Adipocyte (in vitro differentiated cells): ENCODE measurements around the gene OPRM1.
A peak's percentile ranks its signal among the peaks of the same experiment; 100 is the strongest.
"Not testable (repeated sequence)": the region's sequence is repeated elsewhere in the genome, so short reads cannot be mapped to it uniquely, and the experiment has no call there.

Experiments used
- DNase-seq: peaks from one replicate; pipeline ENCODE4 v3.0.0-alpha.2; 2015; ENCODE audit warnings: low read depth
- H3K27me3 ChIP-seq: replicated peaks from 2 replicates; pipeline ENCODE4 v1.7.0; 2013; ENCODE audit warnings: mild to moderate bottlenecking, low read length, moderate library complexity; ENCODE audit not compliant: control insufficient read depth, insufficient read depth
- H3K36me3 ChIP-seq: 2 replicates; pipeline ENCODE4 v1.7.0; 2013; ENCODE audit warnings: low read length, mild to moderate bottlenecking, moderate library complexity; ENCODE audit not compliant: control insufficient read depth, insufficient read depth, severe bottlenecking
- H3K4me1 ChIP-seq: 2 replicates; pipeline ENCODE4 v1.7.0; 2013; ENCODE audit warnings: mild to moderate bottlenecking, low read length, moderate library complexity; ENCODE audit not compliant: control insufficient read depth, insufficient read depth
- H3K4me3 ChIP-seq: 2 replicates; pipeline ENCODE4 v1.7.0; 2013; ENCODE audit warnings: mild to moderate bottlenecking, low read length, moderate library complexity
- H3K9ac ChIP-seq: 2 replicates; pipeline ENCODE4 v1.7.0; 2013; ENCODE audit warnings: mild to moderate bottlenecking, low read length, moderate library complexity
- H3K9me3 ChIP-seq: 2 replicates; pipeline ENCODE4 v1.7.0; 2013; ENCODE audit warnings: mild to moderate bottlenecking, low read length, moderate library complexity; ENCODE audit not compliant: control insufficient read depth

Gene OPRM1

DNA sequence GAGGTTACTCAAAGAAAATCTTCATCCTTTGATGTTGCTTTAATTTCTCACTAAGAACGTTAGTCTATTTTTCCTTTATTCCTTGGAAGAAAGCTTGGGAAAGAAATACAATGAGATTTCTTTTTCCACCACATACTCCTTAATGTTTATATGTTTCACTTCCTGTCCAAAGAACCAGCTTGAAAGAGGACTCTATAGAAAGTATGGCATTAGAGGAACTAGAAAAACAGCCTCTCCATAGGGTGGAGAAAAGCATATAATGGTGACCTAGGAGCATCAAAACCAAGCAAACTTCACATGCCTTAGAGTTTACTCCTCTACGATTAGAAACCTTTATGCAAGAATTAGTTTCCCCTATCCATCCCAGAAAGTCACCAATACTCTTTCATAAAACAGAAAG is 131.1 kb downstream of the OPRM1 start:
- Histone ChIP-seq H3K4me1 (peaks cover 4% of the 10 kb centered on the region), H3K9ac (no peak overlapping the region), H3K9me3 (no peaks in the 10 kb centered on the region), H3K4me3 (no peak overlapping the region), H3K36me3 (no peaks in the 10 kb centered on the region), H3K27me3 (no peaks in the 10 kb centered on the region)
- no peak for DNase-seq

DNA sequence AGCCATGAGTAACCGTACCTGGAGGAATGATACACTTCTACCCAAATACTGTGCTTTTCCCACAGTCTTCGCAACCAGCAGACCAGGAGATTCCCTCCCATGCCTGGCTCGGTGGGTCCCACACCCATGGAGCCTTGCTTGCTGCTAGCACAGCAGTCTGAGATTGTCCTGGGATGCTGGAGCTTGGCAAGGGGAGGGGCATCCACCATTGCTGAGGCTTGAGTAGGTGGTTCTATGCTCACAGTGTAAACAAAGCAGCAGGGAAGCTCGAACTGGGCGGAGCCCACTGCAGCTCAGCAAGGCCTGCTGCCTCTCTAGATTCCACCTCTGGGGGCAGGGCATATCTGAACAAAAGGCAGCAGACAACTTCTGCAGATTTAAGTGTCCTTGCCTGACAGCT is 133.4 kb downstream of the OPRM1 start:
- H3K9ac ChIP-seq, H3K4me3 ChIP-seq, DNase-seq, H3K36me3 ChIP-seq, H3K4me1 ChIP-seq, H3K9me3 ChIP-seq, H3K27me3 ChIP-seq: not testable (repeated sequence)

DNA sequence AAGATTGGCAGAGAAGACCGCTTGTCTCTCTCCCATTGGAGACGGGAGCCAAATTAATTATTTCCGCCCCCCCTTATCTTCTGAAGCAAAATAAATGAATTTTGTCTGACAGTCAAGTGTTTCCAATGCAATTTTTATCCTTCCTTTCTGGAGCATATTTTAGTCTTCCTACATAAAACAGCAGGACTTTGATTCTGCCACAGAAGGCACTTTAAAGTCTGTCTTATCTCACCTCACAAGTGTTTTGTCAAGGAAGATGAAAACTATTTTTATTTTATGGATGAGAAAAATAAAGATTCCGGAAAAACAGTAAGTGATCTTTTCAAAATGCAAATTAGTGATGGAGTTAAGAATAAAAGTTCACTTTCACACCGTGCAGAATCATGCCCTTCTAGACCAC is 140.4 kb downstream of the OPRM1 start:
- Histone ChIP-seq H3K36me3 (no peaks in the 10 kb centered on the region), H3K9me3 (no peaks in the 10 kb centered on the region), H3K27me3 (no peaks in the 10 kb centered on the region), H3K9ac (no peak overlapping the region), H3K4me1 (no peaks in the 10 kb centered on the region), H3K4me3 (no peak overlapping the region)
- DNase-seq = no peak

DNA sequence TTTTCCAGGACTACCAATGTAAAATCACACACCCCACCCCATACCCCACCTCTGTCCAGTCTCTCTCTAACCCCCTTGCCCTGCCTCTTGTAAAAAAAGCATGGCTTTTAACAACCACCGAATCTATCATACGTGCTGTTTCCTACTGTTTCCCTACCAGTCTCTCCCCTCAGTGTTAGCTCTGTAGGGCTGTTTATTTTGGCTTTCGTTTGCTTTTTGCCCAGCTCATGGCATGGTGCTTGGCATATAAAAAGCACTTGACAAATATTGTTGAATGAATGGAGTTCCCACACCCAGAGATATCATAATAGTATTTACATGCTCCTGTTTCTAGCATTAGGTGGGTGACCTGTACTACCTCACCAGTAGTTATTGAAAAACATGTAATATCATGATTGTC is 148.2 kb downstream of the OPRM1 start:
- Histone ChIP-seq H3K9me3 (no peaks in the 10 kb centered on the region), H3K9ac (no peak overlapping the region), H3K36me3 (no peaks in the 10 kb centered on the region), H3K27me3 (no peaks in the 10 kb centered on the region), H3K4me1 (no peaks in the 10 kb centered on the region), H3K4me3 (no peak overlapping the region)
- no peak for DNase-seq

DNA sequence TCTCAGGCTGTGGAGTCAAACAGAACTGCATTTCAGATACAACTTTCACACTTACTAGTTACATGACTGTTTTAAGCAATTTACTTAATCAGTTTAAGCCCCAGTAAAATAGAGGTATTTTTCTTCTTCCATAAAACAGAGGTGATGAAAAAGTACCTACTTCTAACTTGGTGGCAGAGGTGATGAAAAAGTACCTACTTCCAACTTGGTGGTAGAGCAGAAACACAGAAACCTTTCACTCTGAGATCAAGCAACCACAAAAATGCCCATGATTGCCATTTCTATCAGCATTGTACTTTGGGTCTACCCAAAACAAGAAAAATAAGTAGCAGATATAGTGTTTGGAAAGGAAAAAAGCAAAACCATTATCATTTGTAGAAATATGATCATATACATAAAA is 148.7 kb downstream of the OPRM1 start:
- no peak for DNase-seq

DNA sequence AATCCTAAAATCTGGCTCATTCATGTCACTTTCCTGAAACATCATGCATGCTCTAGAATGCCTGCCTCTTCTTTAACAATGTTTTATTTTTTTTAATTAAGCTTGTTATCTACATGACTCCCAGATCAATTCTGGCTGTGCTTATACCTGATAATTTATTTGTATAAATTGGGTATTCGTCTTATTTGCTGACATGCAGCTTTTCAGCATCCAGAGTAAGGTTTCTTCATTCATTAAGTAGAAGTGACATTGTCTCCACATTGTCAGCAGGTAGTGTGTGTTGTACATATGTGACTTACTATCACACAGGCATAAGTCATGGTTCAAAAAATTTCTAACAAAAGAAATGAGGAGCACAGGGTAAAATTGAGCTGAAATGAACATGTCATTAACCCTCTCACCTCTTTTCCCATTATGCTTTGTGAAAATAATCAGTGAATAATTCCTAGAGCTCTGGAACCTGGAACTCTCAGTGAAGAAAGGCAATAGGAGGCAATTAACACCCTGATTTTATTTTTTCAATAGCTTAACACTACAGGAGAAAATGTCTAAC is 157.4 kb downstream of the OPRM1 start:
- Histone ChIP-seq H3K4me1 (peaks cover 10% of the 10 kb centered on the region), H3K27me3 (no peaks in the 10 kb centered on the region), H3K9ac (no peak overlapping the region), H3K9me3 (no peaks in the 10 kb centered on the region), H3K36me3 (no peaks in the 10 kb centered on the region), H3K4me3 (no peak overlapping the region)
- DNase-seq = no peak

More for the DNA sequence above, 148.7 kb downstream of the OPRM1 start:
- Histone ChIP-seq H3K27me3 (no peaks in the 10 kb centered on the region), H3K4me1 (no peaks in the 10 kb centered on the region), H3K9ac (no peak overlapping the region), H3K36me3 (no peaks in the 10 kb centered on the region), H3K4me3 (no peak overlapping the region), H3K9me3 (no peaks in the 10 kb centered on the region)

DNA sequence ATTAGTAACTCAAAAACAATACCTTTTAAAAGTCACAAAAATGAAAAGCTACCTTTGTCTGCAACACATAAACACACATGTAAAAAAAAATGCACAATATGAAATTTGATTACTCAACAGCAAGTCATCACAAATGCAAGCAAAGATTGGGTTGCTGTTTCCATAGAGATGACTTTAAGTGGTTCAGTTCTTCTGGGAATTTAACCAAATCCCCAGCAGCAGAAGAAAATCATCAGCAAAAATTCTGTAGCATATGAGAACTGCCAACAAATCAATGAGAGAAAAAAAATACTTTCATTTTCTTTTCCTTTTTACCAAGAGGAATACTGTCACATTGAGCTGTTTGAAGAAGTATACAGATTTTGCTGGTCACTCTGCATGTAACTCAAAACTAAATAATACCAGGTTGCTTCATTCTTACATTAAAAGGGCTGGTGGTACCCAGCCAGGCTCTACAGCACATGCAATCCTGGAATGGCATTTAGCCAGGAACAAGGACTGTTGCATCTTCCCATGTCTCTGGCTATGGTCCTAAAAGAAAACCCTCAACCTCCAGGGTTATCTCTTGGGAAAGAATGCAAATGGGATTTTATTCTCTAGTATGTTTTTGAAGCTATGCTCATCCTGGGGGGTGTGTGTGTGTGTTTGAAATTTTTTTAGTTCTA is 158.3 kb downstream of the OPRM1 start:
- H3K27me3 ChIP-seq = no peaks in the 10 kb centered on the region
- no peaks in the 10 kb centered on the region for H3K9me3 ChIP-seq
- peak; percentile 84 for DNase-seq
- H3K36me3 ChIP-seq = no peaks in the 10 kb centered on the region
- H3K9ac ChIP-seq = no peak overlapping the region
- H3K4me3 ChIP-seq = peak overlapping the region; percentile 64
- H3K4me1 ChIP-seq = peaks cover 10% of the 10 kb centered on the region

DNA sequence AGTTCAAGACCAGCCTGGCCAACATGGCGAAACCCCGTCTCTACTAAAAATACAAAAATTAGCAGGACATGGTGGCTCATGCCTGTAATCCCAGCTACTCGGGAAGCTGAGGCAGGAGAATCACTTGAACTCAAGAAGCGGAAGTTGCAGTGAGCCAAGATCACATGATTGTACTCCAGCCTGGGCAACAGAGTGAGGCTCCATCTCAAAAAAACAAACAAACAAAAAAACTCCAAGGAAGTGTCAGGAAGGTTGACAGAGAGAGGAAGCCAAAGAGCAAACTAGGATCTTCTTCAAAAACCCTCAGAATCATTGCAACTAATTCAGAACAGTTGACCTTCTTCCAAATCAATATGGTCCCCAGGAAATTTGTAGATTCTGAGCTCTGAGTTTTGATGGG is 162.6 kb downstream of the OPRM1 start:
- not testable (repeated sequence) for H3K9me3 ChIP-seq, H3K9ac ChIP-seq, DNase-seq, H3K4me3 ChIP-seq, H3K36me3 ChIP-seq, H3K27me3 ChIP-seq
- peaks cover 10% of the 10 kb centered on the region for H3K4me1 ChIP-seq

DNA sequence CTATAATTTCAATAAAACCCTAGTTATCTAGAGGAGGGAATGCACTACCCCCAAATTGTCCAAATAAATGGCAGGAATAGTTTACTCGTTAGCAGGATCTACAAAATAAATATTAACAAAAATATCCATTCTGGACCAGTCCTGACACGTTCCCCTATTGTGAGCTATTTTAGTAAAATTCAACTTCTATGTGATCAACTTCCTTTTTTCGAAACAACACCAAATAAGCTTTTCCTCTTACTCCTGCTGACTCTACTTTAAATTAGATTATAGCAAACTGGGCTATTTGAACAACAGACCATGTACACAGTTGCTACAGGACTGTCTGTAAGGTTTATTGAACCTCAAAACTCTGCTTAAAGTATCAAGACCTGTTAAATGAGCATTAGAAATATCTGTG is 163.3 kb downstream of the OPRM1 start:
- Histone ChIP-seq H3K9ac (no peak overlapping the region), H3K4me1 (peaks cover 4% of the 10 kb centered on the region), H3K36me3 (no peaks in the 10 kb centered on the region), H3K9me3 (no peaks in the 10 kb centered on the region), H3K4me3 (no peak overlapping the region), H3K27me3 (no peaks in the 10 kb centered on the region)
- DNase-seq = no peak

DNA sequence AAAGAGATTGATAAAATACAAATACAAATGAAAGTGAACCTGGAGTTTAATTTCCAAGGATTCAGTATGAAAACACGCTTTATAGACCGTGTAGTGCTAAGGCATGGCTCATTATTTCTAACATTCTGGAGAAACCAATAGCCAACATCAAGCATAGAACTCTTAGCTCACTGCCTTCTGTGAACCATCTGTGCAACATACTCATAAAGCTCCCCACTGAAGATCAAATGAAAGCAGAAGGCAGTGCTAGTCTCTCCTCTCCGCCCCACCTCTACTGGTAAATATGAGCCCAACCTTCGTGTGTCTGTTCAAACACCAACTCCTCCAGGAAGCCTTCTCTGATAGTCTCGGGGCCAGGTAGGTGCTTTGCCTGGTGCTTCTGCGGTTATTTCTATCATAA is 163.9 kb downstream of the OPRM1 start:
- Histone ChIP-seq H3K36me3 (no peaks in the 10 kb centered on the region), H3K4me1 (no peaks in the 10 kb centered on the region), H3K4me3 (no peak overlapping the region), H3K9me3 (no peaks in the 10 kb centered on the region), H3K9ac (no peak overlapping the region), H3K27me3 (no peaks in the 10 kb centered on the region)
- no peak for DNase-seq

DNA sequence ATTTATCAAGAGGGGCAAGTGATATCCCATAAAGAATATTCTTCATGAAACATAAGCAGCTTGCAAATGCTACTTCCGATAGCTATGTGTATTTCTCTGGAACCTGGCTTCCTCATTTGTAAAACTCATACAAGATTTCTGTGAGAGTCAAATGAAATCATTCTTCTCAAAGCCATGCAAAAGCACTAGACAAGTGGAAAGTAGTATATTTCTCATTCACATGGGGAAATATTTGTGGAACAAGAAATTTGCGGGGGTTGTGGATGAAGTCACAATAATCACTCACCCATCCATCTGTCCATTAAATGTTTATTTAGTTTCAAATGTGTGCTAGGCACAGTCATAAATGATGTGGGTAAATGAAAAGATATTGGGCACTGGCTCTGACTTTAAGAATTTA is 167.1 kb downstream of the OPRM1 start:
- Histone ChIP-seq H3K4me1 (no peaks in the 10 kb centered on the region), H3K36me3 (no peaks in the 10 kb centered on the region)

DNA sequence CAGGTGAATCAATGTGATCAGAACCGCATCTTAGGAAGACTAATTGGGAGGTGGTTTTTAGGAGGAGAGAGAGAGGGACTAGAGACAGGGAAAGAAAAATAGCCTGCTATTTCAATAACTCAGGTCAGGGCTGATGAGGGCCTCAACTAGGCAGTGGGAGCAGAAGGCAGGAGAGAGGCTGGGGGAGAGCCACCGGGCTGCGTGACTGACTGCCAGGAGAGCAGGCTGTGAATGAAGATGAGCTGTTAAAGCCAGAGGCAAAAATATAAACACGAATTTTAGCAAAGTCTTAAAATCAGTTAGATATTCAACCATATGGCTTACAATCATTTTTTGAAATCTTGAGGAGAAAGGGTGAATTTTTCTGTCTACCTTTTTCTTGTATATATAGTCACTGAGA is 168.0 kb downstream of the OPRM1 start:
- no peaks in the 10 kb centered on the region for H3K9me3 ChIP-seq
- no peak overlapping the region for H3K4me3 ChIP-seq
- H3K36me3 ChIP-seq = no peaks in the 10 kb centered on the region
- no peak for DNase-seq
- H3K27me3 ChIP-seq = no peaks in the 10 kb centered on the region
- H3K4me1 ChIP-seq = no peaks in the 10 kb centered on the region
- no peak overlapping the region for H3K9ac ChIP-seq

More for the DNA sequence above, 167.1 kb downstream of the OPRM1 start:
- DNase-seq = no peak
- Histone ChIP-seq H3K9ac (no peak overlapping the region), H3K9me3 (no peaks in the 10 kb centered on the region), H3K27me3 (no peaks in the 10 kb centered on the region), H3K4me3 (no peak overlapping the region)
